COLO829 (cell line): Measurements from ENCODE around the gene PIMREG.

Experiments
- DNase-seq: peaks from one replicate; pipeline ENCODE4 v3.0.0; 2012; ENCODE audit warnings: low spot score

PIMREG gene, protein sequence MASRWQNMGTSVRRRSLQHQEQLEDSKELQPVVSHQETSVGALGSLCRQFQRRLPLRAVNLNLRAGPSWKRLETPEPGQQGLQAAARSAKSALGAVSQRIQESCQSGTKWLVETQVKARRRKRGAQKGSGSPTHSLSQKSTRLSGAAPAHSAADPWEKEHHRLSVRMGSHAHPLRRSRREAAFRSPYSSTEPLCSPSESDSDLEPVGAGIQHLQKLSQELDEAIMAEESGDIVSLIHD

DNA sequence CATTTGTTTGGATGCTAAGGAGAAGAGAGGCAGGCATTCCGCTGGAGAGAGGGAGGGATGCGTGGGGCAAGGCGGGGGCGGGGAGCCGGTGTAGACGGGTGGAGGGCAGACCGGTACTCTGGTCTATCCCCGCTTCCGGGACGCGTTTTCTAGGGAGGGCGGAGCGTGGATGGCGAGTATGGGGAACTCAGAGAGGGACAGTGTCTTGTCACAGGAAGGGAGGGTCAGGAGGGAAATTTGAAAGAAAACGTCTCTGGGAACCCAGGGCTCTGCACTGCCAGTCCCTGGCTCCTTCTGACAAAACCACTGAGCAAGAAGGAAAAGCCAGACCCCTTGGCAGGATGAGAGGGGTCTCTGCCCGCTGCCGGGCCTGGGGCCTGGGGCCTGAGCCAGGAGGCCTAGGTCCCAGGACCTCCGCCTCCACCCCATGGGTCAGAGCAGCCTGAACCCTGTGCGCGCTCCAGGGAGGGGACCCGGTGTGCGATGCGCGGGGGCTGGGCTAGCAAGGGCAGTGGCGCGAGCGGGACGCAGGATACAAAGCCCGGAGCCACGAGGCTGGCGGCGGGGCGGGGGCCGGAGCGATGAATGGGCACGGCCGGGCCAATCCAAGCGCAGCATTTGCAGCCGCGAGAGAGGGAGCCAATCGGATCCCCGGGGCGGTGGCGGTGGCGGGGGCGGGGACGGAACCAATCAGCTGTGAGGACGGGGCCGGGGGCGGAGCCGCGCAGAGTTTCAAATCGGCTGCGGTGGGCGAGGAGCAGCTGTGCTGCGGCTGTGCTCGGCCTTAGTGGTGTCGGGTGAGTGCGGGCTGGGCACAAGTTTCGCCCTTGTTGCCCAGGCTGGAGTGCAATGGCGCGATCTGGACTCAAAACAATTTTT is at the start of gene PIMREG:
Gene PIMREG (plus strand): TSS at position 764 of the 879 bp plus-strand sequence. CDS start 656 bp downstream, outside the sequence.
- peak; percentile 95 for DNase-seq

DNA sequence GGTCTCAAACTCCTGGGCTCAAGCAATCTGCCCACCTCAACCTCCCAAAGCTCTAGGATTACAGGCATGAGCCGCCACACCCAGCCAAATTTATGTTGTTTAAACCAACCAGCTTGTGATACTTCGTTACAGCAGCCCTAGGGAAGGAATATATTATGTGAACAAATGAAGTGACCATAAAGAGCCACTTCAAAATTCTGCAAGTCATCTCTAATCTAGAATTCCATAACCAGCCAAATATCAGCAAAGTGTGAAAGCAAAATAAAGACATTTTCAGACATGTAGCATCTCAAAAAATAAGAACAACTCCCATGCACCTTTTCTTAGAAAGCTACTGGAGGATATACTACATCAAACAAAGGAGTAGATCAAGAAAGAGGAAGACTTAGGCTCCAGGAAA is 45.3 kb upstream of the PIMREG start:
- DNase-seq = no peak

DNA sequence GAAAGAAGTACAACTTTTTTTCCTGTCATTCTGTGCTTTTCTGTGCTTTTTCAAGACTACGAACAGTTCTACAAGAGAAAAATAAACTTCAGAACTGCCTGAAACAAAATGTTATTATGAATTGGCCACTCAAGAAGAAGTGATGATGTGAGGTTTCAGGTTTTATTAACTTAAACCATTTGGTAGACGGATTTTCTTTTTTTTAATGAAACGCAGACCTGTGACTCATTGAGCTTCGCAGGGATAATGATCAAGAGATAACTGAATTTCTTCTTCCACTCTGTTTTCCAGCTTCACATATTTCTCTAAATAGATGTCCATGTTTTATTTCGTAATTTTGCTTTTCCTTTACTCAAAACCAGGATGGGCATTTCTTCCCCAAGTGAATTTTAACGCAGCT is 42.0 kb upstream of the PIMREG start:
- no peak for DNase-seq

DNA sequence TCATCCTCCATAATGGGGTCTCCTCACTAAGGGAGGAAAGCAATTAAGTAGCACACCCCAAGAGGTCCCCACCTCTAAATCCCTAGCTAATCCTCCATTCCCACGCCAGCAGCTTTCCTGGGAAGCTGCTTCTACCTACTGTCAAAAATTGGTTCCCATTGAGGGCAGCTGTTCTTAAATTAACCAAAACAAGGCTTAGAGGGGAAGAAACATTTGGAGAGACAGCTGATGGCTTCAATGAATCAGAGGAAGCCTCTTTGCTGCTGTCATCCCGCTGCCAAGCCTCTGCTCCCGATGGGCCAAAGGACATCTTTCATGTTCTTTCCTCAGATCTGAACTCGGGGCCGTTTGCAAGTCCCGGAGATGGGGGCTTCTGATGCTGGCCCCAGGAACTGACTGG is 36.0 kb upstream of the PIMREG start:
- DNase-seq = no peak

DNA sequence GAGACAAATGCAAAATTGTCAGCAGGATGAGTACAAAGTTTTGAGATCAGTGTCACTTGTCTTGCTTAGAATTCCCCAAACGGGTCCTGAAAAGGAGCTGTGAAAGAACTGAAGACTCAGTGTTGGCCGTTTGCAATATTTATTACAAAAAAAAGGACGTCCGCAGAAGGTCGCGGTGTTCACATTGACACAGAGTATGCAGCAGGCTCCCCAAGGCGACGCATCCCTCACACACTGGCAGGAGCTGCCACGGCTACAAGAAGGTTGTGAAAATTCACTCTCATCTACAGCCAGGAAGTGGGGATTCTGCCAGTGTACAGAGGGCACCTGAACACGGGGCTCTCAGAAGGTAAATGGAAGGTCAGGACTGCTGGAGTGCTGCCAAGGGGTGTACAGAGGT is 35.5 kb upstream of the PIMREG start:
- no peak for DNase-seq

DNA sequence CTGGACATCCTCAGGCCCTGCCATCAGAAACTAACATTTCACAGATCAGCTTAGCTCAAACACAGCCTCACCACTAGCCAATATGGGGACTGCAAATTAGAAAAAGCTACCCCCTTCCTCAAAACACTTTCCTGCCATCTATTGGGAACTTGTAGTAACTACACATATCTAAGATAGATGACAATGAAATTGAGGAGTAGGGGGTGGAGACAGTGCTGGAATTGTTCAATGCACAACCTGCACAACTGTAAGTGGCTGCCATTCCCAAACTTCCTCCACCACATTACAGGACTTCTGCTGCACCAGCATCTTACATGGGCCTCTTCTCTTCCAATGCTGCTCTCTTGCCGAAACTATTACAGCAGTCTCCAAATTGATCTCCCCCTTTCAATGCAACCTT is 31.2 kb upstream of the PIMREG start:
- peak; percentile 48 for DNase-seq

DNA sequence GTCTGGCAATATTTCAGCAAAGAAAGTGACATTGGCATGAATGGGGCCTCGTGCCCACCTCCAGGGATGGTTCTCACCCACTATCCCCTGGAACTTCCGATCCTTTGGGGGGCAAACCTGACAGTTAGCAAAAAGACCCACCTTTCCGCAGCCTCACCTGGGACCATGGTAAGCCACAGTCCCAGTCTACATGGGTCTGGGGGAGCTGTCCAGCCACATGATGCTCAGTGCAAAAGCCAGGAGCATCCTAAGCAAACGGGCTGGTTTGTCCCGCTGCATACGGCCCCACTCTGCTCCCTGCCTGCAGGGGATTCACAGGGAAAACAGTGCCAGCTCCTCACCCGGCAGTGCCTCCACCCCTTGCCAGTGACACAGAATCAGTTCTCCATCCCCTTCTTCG is 28.6 kb upstream of the PIMREG start:
- no peak for DNase-seq

DNA sequence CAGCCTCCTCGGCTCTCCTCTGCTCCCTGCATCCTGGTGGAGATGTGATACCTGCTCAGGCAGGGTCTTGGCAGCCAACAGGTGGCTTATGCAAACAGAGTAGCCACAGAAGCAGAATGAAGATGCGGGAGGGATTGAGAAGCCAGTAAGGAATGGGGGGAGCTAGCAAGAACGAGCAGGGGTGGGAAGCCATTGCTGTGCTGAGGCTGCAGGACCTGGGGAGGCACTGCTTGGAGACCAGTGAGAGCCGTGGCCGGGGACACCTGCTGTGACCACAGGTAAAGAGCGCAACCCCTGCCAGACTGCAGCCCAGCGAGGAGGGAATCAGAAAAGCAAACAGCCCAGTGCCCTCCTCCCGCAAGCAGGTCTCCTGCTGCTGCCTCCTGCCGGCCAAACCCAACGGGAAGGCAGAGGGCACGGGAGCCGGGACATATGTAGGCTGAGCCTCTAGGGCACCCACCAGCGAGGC is 24.0 kb upstream of the PIMREG start:
- DNase-seq = no peak

DNA sequence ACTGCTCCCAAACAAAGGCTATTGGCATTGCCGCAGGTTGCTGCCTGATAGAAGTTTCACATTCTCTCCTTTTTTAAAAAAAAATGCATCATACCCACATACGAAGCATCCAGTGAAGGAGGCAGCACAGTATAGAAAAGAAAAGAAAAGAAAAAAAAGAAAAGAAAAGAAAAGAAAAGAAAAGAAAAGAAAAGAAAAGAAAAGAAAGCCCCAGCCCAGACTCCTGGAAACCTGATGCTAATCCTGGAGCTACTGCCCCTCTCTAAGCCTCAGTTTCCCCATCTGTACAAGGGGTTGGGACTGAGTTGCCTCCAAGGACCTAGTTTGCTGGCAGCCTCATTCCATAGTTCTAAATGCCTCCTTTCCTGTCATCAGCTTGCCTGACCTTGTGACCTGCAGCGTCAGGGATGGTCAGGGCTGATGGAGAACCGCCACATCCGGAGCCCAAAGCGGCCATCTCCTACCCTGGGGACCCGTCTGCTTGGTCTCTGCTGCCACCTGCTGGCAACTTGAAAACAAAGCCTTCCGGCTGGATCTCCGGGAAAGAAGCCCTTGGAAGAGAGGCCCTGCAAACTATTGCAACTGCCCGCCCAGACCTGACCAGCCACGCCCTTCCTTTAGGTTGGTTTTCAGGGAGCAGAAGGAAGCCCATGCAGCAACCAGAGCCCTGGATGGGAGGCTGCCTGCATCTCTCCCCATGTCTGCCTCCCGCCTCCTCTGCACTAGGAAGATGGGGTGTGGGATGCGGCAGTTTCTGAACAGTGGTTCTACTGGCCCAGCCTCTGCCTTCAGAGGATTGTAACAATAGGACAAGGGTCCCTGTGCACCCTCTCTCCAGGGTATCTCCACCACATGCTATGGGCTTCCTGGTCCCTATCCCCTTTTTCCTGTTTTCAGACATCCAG is 22.3 kb upstream of the PIMREG start:
- DNase-seq = peak; percentile 89

DNA sequence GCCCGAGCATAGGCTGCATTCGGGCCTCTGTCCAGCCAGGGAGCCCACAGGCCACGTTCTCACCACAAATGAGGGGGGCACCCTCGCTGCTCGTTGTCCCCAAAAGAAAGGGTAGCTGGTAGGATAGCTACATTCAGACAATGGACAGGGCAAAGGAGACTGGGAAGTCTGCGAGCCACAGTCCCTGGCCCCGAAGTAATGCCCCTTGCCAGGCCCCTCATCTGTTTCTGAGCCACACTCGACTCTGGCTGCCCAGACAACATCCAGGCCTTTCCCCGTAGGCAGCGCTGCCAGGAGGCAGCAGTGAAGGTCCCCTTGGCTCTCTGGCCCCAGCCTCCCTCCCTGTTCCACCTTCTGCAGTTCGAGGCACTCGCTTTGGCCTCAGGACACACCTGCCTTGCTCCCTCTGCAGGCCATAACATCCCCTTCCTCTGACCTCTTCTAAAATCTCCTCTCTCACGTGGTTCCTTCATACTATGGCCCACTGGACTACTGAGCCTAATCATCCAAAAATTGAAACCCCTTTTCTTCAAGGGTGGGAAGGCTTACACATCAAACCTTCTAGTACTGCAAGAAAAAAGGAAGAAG is 21.5 kb upstream of the PIMREG start:
- DNase-seq = no peak

DNA sequence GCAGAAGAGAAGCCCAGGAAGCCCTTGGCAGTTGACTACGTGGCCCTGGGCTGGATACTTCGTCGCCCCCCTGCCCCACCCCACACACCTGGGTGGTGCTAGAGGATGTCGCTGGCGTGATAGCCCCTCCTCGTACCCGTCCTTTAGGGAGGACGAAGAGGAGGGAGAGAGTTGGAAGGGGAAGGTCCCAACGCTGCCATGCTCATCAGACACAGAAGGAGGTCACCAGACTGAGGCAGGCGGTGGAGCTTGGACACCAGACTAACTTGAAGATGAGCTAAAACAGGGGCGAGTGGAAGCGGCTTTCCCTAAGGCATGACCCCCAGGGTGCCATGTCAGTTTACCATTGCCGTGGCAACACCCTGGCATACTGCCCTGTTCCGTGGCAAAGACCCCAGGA is 20.3 kb upstream of the PIMREG start:
- no peak for DNase-seq

DNA sequence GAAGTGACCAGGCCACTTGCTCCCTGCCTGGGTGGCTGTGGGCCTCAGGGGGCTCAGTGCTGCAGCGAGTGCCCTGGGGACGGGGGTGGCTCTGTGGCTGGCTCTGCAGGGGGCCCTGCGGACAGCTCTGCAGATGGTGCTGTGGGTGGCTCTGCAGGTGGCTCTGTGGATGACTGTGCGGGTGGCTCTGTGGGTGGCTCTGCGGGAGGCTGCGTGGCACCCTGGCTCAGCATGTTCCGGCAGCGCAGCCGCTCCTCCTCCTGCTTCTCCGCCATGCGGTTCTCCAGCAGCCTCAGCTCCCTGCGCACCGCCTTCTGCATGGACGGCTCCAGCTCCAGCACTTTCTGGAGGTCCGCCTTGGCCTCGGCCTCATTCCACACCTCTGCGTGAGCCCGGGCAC is 18.8 kb upstream of the PIMREG start:
- no peak for DNase-seq

DNA sequence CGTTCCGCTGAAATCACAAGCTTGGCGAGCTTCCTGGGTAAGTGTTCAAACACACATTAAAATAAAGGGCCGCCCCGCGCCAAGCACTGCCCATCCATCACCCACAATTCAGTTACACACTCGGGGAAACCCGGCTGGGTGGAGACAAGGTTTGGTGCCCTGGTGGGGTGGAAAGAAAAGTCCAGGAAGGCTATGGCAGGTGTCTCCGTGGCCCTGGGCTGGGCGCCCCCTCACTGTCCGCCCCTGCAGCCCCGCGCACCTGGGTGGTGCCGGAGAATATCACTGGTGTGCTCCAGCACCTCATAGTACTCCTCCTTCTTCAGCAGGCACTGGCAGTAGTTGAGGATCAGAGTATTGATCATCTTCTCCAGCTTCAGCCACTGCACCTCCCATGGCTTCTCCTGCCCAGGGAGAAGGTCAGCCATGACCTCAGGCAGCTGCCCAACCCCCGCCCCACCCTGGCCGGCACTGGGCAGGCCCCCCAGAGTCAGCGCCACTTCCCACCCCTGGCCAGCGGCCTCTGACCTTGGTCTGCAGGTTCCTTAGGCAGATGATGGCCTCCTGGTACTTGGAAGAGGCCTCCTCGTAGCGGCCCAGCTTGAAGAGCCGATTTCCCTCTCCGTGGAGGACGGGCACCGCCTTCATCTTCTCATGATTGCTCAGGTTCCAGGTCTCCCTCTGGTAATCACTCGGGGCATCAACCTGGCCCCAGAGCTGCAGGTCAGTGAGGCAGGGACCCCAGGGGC is 17.7 kb upstream of the PIMREG start:
- no peak for DNase-seq

DNA sequence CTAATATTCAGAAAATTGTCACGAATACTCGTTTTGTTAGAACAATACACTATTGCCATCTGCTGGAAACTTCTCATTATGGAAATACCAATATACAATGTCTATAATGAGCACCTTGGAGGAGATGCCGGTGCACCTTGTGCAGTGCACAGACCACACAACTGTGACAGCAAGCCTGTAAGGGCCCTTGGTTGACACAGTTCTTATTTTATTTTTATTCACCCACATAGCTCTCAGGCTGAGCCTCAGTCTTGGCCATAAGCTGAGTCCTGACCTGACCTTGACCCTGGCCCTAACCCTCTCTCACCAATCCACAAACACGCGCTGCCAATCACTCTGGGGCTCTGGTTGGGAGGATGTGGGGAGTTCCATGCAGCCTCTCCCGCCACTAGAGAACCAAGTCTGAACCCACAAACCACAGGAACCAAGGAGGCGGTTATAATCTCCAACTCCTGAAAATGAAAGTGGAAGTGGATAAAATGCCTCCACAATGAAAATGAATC is 16.9 kb upstream of the PIMREG start:
- DNase-seq = no peak

DNA sequence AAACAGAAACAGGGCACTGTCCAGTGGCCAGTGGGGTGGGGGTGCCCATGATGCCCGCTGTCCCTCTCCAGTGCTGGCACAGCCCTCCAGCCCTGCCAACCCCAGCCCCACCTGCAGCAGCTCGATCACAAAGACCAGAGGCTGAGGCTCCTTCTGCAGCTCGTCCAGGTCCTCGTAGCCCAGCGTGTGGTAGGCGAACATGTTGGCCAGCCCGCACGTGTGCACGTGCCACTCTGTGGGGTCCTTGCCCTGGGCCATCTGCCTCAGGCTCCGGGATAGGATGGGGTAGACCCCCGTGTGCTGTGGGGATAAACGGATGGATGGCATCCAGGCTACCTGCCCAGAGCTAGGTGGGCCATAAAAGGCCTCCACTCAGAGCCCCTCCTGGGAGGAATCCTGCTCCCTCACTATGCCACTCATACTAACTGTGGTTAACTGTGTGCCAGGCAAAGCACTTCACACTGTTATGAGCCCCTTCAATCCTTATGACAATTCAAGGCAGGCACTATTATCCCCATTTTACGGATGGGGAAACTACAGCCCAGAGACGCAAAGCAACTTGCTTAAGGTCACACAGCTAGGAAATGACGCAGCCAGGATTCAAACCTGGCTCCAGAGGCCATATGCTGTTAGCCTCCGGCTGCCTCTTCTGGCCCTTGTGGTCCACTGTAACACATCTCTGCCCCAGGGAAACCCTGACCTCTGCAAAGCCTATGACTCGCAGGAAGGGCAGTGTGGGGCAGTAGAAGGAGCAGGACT is 15.9 kb upstream of the PIMREG start:
- no peak for DNase-seq

DNA sequence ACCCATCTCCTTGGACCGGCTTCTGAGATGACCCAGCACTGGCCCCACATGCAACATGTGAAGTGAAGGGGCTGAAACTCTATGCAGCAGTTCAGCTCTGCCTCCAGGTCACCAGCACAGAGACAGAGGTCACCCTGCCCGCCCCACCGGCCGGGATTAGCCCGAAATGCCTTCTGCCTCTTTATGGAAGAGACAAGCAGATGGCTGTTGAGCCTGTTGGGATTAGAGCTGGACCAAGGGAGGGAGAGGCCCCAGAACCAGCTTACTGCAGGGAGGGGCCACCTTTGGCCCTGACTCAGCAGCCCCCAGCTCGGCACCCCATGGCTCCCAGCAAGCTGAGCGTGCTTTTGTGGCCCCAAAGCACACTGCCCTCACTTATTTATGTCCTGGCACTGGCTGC is 15.0 kb upstream of the PIMREG start:
- DNase-seq = no peak

DNA sequence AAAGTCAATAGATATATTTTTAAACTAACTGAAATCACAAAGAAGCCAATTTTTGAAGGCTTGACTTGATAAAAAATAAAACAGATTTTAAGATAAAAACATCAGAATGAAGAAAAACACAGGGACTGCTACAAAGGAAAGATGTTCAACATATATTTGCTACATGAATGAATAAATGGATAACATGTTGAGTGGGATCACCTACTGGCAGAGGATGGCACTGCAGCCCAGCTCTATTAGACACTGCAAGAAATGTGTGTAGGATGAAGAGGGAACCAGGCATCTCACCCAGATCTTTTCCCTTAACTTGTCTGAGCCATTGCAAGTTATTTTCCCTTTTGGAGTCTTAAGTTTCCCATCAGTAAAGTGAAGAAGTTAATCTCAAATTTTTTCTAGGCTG is 13.5 kb upstream of the PIMREG start:
- no peak for DNase-seq

DNA sequence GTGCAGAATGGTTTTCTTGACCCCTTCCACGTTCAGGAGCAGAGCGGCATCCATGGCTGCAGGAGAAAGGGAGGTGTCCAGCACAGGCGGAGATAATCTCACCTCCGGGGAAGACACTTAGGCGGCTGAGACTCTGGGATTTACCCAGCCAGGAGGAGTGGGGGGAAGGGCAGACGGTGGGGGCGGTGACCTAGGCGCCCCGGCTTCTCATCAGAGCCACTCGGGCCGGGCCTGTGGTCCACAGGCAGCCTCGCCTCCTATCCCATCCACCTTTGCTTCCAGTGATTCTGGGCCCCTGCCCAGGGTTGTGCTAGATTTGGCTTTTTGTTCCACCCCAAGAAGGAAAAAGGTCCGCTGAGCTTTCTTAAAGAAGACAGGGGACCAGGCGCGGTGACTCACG is 9.2 kb upstream of the PIMREG start, which contains the start of gene AIPL1:
Gene AIPL1 (minus strand): TSS at position 71 of the 400 bp plus-strand sequence. CDS start 17 bp downstream, at position 54.
- no peak for DNase-seq

DNA sequence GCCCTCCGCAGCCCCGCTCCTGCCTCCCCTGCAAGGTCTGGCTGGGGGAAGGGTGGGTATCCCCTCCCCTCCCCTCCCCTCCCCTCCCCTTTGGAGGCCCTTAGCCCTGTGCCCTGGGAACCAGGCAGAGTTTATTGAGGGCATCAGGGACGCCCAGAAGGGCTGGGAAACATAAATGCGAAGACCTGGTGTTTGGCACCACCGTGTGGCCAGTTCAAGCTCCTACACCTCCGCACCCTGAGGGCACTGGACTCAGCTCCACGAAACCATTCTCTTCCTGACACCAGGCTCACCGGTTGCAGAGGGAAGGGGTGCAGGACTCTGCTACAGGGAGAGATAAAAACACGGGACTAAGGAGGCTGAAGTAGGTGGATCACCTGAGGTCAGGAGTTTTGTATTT is 8.3 kb upstream of the PIMREG start:
- DNase-seq = peak; percentile 86

DNA sequence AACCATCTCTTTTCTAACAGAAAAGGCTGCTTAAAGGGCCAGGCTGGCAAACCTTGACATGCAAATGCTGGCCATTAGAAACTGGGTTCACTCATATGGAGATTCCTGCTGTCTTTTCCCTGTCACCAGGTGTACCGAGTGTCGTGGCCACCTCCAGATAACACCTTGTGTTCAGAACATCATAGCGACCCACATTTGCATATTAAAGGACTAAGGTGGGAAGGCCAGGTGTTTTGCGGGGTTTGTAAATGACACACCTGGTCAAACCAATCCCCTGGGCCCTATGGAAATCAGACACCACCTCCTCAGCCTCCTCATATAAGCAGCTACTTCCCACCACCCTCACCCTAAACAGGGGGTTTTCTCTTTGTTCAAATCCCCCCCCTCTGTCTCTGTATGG is 6.8 kb upstream of the PIMREG start:
- no peak for DNase-seq
